ENCODE measurements around the gene LOXHD1.

The LOXHD1 gene

DNA sequence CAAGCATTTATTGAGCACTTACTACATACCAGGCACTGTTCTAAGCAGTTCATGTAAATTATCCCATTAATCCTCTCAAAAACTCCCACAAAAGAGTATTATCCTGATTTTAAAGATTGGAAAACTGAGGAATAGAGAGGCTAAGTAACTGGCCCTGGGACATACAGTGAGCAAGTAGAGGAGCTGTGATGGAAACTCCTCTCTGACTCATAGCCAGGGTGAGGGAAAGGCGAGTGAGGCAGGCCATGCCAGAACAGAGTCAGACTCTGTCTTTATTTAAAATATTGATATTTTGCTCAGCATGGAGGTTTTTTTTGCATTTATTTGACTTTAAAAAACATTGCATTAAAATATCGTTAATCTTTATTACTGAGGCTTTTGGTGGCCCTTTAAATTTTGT, 208.0 kb downstream of the LOXHD1 start:
- TF ChIP-seq, protein P1, sequence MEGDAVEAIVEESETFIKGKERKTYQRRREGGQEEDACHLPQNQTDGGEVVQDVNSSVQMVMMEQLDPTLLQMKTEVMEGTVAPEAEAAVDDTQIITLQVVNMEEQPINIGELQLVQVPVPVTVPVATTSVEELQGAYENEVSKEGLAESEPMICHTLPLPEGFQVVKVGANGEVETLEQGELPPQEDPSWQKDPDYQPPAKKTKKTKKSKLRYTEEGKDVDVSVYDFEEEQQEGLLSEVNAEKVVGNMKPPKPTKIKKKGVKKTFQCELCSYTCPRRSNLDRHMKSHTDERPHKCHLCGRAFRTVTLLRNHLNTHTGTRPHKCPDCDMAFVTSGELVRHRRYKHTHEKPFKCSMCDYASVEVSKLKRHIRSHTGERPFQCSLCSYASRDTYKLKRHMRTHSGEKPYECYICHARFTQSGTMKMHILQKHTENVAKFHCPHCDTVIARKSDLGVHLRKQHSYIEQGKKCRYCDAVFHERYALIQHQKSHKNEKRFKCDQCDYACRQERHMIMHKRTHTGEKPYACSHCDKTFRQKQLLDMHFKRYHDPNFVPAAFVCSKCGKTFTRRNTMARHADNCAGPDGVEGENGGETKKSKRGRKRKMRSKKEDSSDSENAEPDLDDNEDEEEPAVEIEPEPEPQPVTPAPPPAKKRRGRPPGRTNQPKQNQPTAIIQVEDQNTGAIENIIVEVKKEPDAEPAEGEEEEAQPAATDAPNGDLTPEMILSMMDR (IDR thresholded peaks at IDR 0.05): no peak

DNA sequence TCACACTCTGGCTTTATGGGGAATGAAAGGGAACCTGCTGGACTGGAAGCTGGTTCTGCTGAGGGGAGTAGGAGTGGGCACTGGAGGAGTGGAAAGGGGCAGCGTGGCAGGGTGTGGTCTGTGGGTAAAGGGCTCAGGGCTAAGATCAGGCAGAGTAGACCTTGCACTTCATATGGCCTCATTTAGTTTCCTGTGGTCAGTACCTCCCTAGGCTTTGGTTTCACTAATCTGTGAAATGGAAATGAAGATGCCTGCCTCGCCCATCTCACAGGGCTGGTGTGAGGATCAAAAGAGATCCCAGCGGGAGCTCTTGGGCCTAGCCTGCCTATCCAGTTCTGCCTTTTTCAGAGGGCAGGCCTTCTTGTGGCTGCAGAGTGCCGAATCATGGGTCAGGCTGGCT, 208.7 kb downstream of the LOXHD1 start:
- TF ChIP-seq, protein P1 (IDR thresholded peaks at IDR 0.05): no peak

DNA sequence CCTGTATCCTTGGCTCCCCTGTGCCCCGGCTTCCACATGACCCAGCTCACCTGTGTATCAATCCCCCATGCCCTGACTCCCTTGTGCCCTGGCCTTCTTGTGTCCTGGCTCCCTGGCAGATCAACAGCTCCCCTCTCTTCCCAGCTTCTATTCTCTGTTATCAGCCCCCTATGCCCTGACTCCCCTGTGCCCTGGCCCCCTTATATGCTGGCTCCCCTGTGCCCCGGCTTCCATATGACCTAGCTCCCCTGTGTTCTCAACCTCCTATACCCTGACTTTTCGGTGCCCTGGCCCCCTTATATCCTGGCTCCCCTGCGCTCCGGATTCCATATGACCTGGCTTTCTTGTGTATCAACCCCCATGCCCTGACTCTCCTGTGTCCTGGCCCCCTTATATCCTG, 209.2 kb downstream of the LOXHD1 start:
- TF ChIP-seq, protein P1 (IDR thresholded peaks at IDR 0.05): no peak

DNA sequence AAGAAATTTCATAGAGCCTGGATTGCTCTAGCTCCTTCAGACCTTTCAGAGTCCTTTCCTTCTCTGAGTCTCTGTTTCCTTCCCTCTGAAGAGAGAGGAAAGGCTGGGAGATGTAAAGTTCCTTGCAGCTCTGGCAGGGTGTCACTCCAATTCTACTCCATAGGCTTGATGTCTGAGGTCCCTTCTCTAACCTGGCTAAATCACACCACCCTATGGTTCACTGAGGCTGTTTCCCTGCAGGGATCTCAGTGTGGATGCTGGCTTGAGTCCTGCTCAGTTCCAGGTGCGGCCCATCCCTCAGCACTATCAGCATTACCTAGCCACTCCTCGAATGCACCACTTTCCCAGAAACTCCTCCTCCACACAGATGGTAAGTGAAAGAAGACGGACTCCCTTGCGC, 209.7 kb downstream of the LOXHD1 start:
- TF ChIP-seq, protein P1 (IDR thresholded peaks at IDR 0.05): no peak

DNA sequence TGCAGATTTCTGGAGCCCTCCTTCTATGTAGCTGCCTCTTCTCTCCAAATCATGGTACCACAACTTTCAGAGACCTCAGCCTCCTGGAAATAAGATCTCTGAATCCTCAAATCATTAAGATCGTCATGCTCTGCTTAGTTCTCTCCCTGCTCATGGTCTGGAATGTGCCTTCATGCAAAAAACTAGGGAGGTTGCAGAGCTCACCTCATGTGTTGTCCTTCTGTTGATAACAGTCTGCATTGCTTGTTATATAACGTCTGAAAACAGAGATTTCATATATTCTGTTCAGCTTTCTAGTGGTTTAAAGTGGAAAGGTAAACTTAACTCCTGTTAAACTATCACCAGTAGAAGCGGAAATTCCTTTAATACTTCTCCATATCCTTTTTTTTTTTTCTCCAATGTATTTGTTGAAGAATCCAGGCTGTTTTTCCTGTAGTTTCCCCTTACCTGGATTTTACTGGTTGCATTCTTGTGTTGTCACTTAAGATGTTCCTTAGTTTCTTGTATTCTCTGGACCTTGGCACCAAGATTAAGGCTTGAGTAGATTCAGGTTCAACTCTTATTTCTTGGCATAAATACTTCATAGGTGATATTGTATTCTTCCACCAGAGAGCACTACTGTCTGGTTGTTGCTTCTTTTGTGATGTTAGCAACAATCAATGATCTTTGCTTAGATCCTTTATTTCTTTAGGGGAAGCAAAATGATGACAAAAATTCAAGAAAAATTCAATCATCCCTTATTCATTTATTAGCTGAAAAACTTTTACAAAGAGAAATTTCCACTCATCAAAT, 211.3 kb downstream of the LOXHD1 start:
- TF ChIP-seq, protein P1 (IDR thresholded peaks at IDR 0.05): peak; percentile 25; the same call in 1 of the 2 replicates

DNA sequence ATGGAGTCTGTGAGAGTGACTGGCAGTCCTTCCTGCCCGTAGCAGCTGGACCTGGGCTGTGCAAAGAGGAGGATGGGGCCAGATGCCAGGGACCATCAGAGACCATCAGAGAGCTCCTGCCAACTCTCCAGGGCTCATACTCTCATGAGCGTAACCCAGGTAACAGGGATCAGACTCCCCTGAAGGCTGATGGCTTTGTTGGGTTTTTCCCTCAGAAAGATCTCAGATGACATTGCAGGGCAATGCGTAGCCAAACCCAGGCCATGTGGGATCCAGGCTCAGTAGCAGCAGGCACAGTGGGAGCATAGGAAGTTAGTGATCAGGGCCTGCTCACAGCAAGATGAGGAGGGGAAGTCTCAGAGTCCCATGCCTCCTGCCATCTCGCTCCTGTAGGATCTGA, 218.0 kb downstream of the LOXHD1 start:
- TF ChIP-seq, protein P1 (IDR thresholded peaks at IDR 0.05): no peak

DNA sequence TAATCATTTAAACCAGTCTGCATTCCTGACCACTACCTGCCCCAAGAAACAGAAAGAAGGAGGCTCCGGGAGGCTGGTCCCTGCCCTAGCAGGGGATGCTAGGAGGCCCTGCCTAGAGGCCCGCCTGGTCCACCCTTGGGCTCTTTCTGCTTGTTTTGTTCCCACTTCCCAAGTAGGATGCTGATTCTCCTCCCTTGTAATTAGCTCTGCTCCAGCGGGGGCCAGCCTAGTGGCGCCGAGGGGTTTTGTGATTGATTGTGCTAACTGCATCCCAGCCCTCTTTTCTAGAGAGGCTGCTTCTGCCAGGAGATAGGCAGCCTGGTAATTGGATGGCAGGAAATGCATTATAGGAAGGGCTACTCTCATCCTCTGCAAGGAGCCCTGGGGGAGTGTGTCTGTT, 220.0 kb downstream of the LOXHD1 start:
- TF ChIP-seq, protein P1 (IDR thresholded peaks at IDR 0.05): no peak
